Stimulated activated CD8-positive, alpha-beta memory T cell treated with anti-CD3 and anti-CD28 coated beads, Interleukin-15, amount 100 ng/mL, for 48 hours (primary cell): ENCODE measurements around the gene PODXL.

Experiments
- DNase-seq, 2 donors: peaks; one replicate each; pipeline ENCODE4 v3.0.0-alpha.2; 2020; ENCODE audit warnings: low read depth in 2 of 2

The PODXL gene

DNA sequence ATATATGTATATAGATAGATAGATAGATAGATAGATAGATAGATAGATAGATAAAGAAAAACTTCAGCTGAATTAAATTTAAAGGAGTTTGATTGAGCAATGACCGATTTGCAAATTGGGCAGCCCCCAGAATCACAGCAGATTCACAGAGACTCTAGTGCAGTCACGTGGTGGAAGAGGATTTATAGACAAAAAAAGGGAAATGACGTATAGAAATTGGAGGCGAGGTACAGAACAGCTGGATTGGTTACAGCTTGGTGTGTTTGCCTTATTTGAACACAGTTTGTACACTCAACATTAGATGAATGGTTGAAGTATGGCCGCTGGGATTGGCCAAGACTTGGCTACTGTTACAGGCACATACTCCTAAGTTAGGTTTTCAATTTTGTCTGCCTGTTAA lies 8.2 kb upstream of the PODXL start:
- no peak for DNase-seq

GRCh38 chr7:131563918-131564317 lies 7.5 kb upstream of the PODXL start:
- DNase-seq, result no peak

DNA sequence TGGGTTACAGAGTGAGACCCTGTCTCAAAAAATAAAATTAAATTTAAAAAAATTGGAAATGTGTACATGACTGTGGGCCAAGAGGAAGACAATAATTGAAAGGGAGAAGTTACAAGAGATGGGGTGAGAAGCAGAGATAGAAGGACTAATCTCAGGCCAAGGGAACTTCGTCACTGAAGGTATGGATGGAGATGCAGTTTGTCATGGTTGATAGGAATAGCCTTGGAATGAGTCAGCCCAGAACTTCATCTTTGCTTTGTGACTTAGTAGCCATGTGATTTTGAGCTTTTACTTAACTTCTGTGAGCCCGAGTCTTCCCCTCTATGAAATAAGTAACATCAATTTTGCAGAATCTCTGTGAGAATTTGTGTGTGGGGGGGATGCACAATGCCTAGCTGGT lies 6.5 kb upstream of the PODXL start:
- no peak for DNase-seq

- no peak for DNase-seq
These were observed 3.6 kb upstream of the PODXL start for GRCh38 chr7:131560061-131560460.

- no peak for DNase-seq
These were observed 1.4 kb upstream of the PODXL start for GRCh38 chr7:131557652-131558385.

GRCh38 chr7:131556909-131557651 lies 652 bp upstream of the PODXL start:
- no peak for DNase-seq

GRCh38 chr7:131555552-131556052 lies 826 bp downstream of the PODXL start:
- DNase-seq, result no peak

DNA sequence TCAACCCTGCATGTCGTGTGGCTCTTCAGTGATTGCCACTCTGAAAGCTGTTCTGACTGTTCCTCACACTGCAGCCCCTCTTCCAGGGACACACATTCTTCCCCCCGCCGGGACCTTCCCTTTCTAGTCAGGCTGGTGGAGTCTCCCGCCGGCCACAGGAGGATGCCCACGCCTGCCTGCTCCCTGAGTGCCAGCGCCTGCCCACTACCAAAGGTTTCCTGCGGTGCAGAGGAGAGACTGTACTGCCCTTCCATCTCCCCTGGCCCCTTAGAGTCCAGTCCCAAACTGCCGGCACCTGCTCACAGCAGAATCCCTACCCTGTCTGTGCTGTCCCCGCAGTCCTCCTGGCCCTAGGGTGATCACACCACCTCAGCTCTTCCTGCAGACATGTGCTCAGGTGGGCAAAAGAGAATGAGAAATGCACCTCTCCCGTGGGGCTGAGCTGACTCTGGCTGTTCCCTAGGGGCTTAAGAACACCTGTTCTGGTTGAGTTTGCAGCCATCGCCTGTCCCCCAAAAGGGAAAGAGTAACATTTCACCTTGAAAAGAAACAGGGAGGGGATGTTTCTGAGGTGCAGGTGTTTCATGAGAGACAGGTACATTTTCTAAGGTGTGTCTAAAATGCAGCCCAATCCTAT lies 1.4 kb downstream of the PODXL start:
- no peak for DNase-seq

- no peak for DNase-seq
These were observed 2.5 kb downstream of the PODXL start for GRCh38 chr7:131553931-131554330.

- DNase-seq, result no peak
These were observed 4.4 kb downstream of the PODXL start for GRCh38 chr7:131552053-131552452.

- DNase-seq, result no peak
These were observed 5.6 kb downstream of the PODXL start for GRCh38 chr7:131550846-131551245.

GRCh38 chr7:131548371-131548770 lies 8.1 kb downstream of the PODXL start:
- DNase-seq, result no peak

GRCh38 chr7:131547589-131547988 lies 8.8 kb downstream of the PODXL start:
- no peak for DNase-seq

- peak; percentile 26 to 43 for DNase-seq
These were observed 9.8 kb downstream of the PODXL start for GRCh38 chr7:131546583-131547141.

DNA sequence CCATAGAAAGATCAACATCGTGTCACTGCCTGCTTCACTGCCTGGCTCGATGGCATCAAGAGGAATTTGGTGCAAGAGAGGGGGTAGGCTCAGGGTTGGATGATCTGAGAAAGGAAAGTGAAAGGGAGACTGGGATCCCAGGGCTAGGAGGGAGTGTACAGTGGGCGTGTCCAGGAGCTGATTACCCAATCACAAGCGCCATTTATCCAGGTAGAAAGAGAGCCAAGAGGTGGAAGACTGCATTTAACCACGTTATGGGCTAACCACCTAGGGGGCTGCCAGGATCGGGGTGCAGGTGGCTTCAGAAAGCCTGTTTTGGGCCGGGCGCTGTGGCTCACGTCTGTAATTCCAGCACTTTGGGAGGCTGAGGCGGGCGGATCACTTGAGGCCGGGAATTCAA lies 10.3 kb downstream of the PODXL start:
- no peak for DNase-seq

- DNase-seq, result no peak
These were observed 11.8 kb downstream of the PODXL start for GRCh38 chr7:131544449-131545301.

GRCh38 chr7:131544021-131544420 lies 12.4 kb downstream of the PODXL start:
- DNase-seq, result no peak

DNA sequence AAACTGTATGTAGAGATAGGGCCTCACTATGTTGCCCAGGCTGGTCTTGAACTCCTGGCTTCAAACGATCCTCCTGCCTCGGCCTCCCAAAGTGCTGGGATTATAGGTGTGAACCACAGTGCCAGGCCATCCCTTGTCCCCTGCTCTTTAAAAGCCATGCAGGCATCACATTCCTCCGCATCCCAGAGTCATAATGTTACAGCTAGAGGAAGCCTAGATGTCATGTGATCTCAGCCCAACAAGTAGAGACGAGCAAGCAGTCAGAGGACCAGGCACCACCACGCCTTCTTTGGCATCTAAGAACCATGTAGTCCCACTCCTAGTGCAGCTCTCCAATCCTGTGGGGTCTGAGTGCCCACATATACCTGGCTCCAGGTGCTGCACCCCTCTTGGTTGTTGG lies 13.1 kb downstream of the PODXL start:
- DNase-seq, result no peak

- no peak for DNase-seq
These were observed 15.8 kb downstream of the PODXL start for GRCh38 chr7:131540491-131541162.

- no peak for DNase-seq
These were observed 17.6 kb downstream of the PODXL start for GRCh38 chr7:131538813-131539179.
